ENCODE data around the gene SH3BP4.

GRCh38 chr2:235007664-235008457 lies 56.0 kb downstream of the SH3BP4 start:
- TF ChIP-seq EZH2 (IDR thresholded peaks at IDR 0.05; ENCODE audit: borderline replicate concordance, insufficient read depth, low read depth, low read length, poor library complexity, severe bottlenecking), result no peak
- no peak for TF ChIP-seq CTCF (IDR thresholded peaks at IDR 0.05)
